Esophagus muscularis mucosa (tissue), 4 donors: ENCODE measurements around the gene SLC14A1.

Experiments
- CTCF ChIP-seq, 3 experiments: fragments of 200-600 bp in 2 of 3; fragments of 450-650 bp in 1 of 3; sonication (generic) in 2 of 3; IDR thresholded peaks; one replicate each; pipeline ENCODE4 v1.5.1; 2017 to 2019; ENCODE audit warnings: antibody characterized with exemption in 3 of 3, mild to moderate bottlenecking in 2 of 3, moderate library complexity in 1 of 3
- EP300 ChIP-seq: sonication (generic); formaldehyde crosslinking; IDR thresholded peaks from one replicate; pipeline ENCODE4 v1.6.1; 2017; ENCODE audit warnings: antibody characterized with exemption
- POLR2A ChIP-seq: fragments of 450-650 bp; IDR thresholded peaks from one replicate; pipeline ENCODE4 v1.6.1; 2017; ENCODE audit warnings: antibody characterized with exemption, moderate library complexity, mild to moderate bottlenecking, low read depth
- POLR2AphosphoS5 ChIP-seq, 2 donors: sonication (generic); formaldehyde crosslinking; IDR thresholded peaks; one replicate each; pipeline ENCODE4 v1.6.1; 2017; ENCODE audit warnings: antibody characterized with exemption in 2 of 2

- TF ChIP-seq CTCF (IDR thresholded peaks at IDR 0.05) (no peak), POLR2A (no peak), POLR2AphosphoS5 (IDR thresholded peaks at IDR 0.05) (no peak), EP300 (no peak)
These were observed 58.7 kb downstream of the SLC14A1 start for GRCh38 chr18:45782662-45783061.
